ENCODE measurements around the gene HDGFL1. TPM values are rescaled to one million over a fixed set of nuclear protein-coding genes. Genes with fewer than 3 reads are reported as not detected.

Gene HDGFL1
- not detected for total RNA-seq

GRCh38 chr6:22569281-22570184, at the start of gene HDGFL1:
Gene HDGFL1 (plus strand): TSS chr6:22569566. CDS start chr6:22569576, 10 bp downstream.
- no peak within 1 kb of the TSS for H3K4me3 Mint-ChIP-seq
- peaks cover 0 to 2% of the 10 kb centered on the region in 2 donors for H3K36me3 Mint-ChIP-seq (ENCODE audit: insufficient read depth in 2 of 2)
- no peak for ATAC-seq (replicated peaks in 1 of 2)
- no peaks in the 10 kb centered on the region for H3K27me3 Mint-ChIP-seq (ENCODE audit: low read depth)
- H3K9me3 Mint-ChIP-seq: peaks cover 0 to 2% of the 10 kb centered on the region in 2 donors
- no peak for DNase-seq
- H3K4me1 Mint-ChIP-seq (ENCODE audit: low read depth): no peaks in the 10 kb centered on the region
- no peak within 1 kb of the TSS for H3K27ac Mint-ChIP-seq

DNA sequence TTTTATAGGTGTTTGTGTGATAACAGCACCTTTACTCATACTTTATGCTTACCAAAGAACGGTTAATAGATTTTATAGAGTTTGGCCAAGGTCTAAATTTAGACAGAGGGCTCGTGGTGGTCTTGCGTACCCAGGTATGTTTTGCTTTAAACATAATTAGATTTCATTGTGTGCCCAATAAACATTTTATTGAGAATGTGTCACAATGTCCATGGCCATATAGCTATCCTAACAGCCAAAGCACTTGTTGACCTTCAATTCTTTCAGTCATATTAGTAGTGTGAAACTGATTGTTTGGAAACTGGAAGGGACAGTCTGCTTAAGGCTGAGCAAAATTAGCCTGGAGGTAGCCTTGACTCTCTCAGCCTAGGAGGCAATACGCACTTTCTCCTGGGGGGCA, 48.3 kb upstream of the HDGFL1 start:
- Mint-ChIP-seq H3K4me1 (ENCODE audit: low read depth) (no peaks in the 10 kb centered on the region), H3K36me3 (ENCODE audit: insufficient read depth in 2 of 2) (no peaks in the 10 kb centered on the region), H3K27ac (no peak overlapping the region), H3K27me3 (ENCODE audit: low read depth) (no peaks in the 10 kb centered on the region), H3K9me3 (peaks cover 3 to 8% of the 10 kb centered on the region in 2 donors), H3K4me3 (no peak overlapping the region)
- ATAC-seq (replicated peaks in 1 of 2) (no peak), DNase-seq (no peak)

- Mint-ChIP-seq H3K27ac (no peak overlapping the region), H3K27me3 (ENCODE audit: low read depth) (no peaks in the 10 kb centered on the region), H3K4me1 (ENCODE audit: low read depth) (no peaks in the 10 kb centered on the region), H3K9me3 (peaks cover 3 to 4% of the 10 kb centered on the region in 2 donors), H3K36me3 (ENCODE audit: insufficient read depth in 2 of 2) (no peaks in the 10 kb centered on the region), H3K4me3 (no peak overlapping the region)
- ATAC-seq (replicated peaks in 1 of 2): no peak
- no peak for DNase-seq
These were observed 42.6 kb upstream of the HDGFL1 start for GRCh38 chr6:22526736-22527135.

- no peak for DNase-seq
- Mint-ChIP-seq H3K4me3 (no peak overlapping the region), H3K36me3 (ENCODE audit: insufficient read depth in 2 of 2) (no peaks in the 10 kb centered on the region), H3K27me3 (ENCODE audit: low read depth) (no peaks in the 10 kb centered on the region), H3K27ac (no peak overlapping the region), H3K4me1 (ENCODE audit: low read depth) (no peaks in the 10 kb centered on the region), H3K9me3 (peaks cover 0 to 2% of the 10 kb centered on the region in 2 donors)
- ATAC-seq (replicated peaks in 1 of 2): no peak
These were observed 39.5 kb upstream of the HDGFL1 start for GRCh38 chr6:22529866-22530265.

DNA sequence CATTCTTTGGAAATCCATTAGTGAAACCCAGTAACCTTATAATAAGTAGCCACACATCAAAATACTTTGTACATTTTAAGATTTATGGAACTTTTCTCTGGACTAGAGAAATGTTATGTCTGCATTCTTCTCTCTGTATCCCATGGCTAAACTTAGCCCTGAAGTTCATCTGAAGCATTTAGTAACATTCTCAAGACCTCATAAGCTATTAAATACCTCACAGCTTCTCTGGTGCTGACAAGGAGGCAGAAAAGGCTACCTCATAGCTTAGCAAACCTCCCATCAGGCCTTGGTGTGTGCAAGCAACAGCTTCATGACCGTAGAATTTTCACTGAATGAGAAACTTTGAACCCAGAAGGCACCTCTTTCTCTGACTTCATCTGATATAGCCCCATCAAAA, 38.9 kb upstream of the HDGFL1 start:
- Mint-ChIP-seq H3K27ac (no peak overlapping the region), H3K9me3 (peaks cover 0 to 2% of the 10 kb centered on the region in 2 donors), H3K36me3 (ENCODE audit: insufficient read depth in 2 of 2) (no peaks in the 10 kb centered on the region), H3K4me3 (no peak overlapping the region), H3K4me1 (ENCODE audit: low read depth) (no peaks in the 10 kb centered on the region), H3K27me3 (ENCODE audit: low read depth) (no peaks in the 10 kb centered on the region)
- DNase-seq (no peak), ATAC-seq (replicated peaks in 1 of 2) (no peak)

- Mint-ChIP-seq H3K4me1 (ENCODE audit: low read depth) (no peaks in the 10 kb centered on the region), H3K27me3 (ENCODE audit: low read depth) (no peaks in the 10 kb centered on the region), H3K9me3 (peaks cover 0 to 2% of the 10 kb centered on the region in 2 donors), H3K36me3 (ENCODE audit: insufficient read depth in 2 of 2) (no peaks in the 10 kb centered on the region), H3K27ac (no peak overlapping the region), H3K4me3 (no peak overlapping the region)
- ATAC-seq (replicated peaks in 1 of 2) (no peak), DNase-seq (no peak)
These were observed 33.2 kb upstream of the HDGFL1 start for GRCh38 chr6:22536122-22536521.

DNA sequence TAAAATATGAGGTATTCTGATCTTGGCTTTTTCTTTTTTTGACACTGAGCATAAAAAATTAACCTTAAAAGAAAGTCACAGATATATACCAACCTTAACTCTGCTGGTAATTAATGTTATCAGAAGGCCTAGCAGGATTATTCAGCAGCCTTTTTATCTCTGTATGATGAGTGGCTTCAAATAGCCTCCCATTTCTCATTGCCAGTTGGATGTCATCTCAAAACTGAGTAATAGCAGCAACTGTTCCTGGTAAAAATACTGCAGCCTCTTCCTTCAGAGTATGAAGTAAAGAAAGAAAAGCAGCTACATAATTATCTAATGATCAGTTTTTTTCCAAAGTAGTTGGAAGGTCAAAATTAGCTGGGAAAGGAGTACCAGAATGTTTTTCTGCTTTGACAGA, 24.9 kb upstream of the HDGFL1 start:
- Mint-ChIP-seq H3K4me1 (ENCODE audit: low read depth) (no peaks in the 10 kb centered on the region), H3K4me3 (no peak overlapping the region)
- ATAC-seq (replicated peaks in 1 of 2): no peak

DNA sequence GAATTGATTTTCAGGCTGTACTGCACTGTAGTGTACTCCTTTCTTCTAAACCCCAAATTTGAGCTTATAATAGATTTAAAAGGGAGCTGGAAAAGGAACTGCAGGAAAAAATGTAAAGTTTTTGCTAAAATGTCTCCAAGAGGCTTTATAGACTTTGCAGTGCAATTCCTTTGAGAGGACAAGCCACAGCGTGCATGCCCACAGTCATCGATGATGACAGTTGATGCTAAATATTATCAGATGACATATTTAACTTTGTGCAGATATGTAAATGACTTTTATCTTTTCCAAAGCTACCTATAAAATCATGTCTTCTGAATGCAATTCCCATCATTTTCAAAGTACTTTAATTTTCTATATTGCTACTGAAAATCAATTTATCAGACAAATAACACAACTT, 24.3 kb upstream of the HDGFL1 start:
- ATAC-seq (replicated peaks in 1 of 2): no peak

More for the DNA sequence above, 24.9 kb upstream of the HDGFL1 start:
- no peaks in the 10 kb centered on the region for H3K36me3 Mint-ChIP-seq (ENCODE audit: insufficient read depth in 2 of 2)
- no peak overlapping the region for H3K27ac Mint-ChIP-seq
- DNase-seq: no peak
- peaks cover 0 to 2% of the 10 kb centered on the region in 2 donors for H3K9me3 Mint-ChIP-seq
- no peaks in the 10 kb centered on the region for H3K27me3 Mint-ChIP-seq (ENCODE audit: low read depth)

DNA sequence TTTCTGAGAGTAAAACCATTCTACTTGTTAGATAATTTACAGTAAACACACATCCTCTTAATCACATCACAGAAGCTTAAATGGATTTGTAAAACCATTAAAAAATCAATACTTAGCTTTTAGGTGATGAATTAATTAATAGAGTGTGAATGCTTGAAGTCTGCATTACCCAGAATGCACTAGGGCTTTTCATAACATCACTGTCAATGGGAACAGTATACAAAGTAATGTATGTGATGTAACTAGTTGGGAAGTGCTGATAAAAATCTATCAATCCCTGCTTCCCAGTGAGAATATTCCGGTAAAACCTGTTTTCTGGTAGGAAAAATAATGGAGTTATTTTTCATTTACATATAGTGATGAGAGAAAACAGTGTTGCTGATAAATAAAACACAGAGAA, 23.1 kb upstream of the HDGFL1 start:
- H3K4me1 Mint-ChIP-seq (ENCODE audit: low read depth): no peaks in the 10 kb centered on the region
- peaks cover 0 to 5% of the 10 kb centered on the region in 2 donors for H3K9me3 Mint-ChIP-seq
- no peaks in the 10 kb centered on the region for H3K27me3 Mint-ChIP-seq (ENCODE audit: low read depth)
- no peak overlapping the region for H3K4me3 Mint-ChIP-seq
- ATAC-seq (replicated peaks in 1 of 2) (no peak), DNase-seq (no peak)
- H3K36me3 Mint-ChIP-seq (ENCODE audit: insufficient read depth in 2 of 2): no peaks in the 10 kb centered on the region
- no peak overlapping the region for H3K27ac Mint-ChIP-seq

More for the DNA sequence above, 24.3 kb upstream of the HDGFL1 start:
- peaks cover 0 to 2% of the 10 kb centered on the region in 2 donors for H3K9me3 Mint-ChIP-seq
- no peaks in the 10 kb centered on the region for H3K4me1 Mint-ChIP-seq (ENCODE audit: low read depth)
- no peak overlapping the region for H3K27ac Mint-ChIP-seq
- H3K36me3 Mint-ChIP-seq (ENCODE audit: insufficient read depth in 2 of 2): no peaks in the 10 kb centered on the region
- DNase-seq: no peak
- no peak overlapping the region for H3K4me3 Mint-ChIP-seq
- no peaks in the 10 kb centered on the region for H3K27me3 Mint-ChIP-seq (ENCODE audit: low read depth)

DNA sequence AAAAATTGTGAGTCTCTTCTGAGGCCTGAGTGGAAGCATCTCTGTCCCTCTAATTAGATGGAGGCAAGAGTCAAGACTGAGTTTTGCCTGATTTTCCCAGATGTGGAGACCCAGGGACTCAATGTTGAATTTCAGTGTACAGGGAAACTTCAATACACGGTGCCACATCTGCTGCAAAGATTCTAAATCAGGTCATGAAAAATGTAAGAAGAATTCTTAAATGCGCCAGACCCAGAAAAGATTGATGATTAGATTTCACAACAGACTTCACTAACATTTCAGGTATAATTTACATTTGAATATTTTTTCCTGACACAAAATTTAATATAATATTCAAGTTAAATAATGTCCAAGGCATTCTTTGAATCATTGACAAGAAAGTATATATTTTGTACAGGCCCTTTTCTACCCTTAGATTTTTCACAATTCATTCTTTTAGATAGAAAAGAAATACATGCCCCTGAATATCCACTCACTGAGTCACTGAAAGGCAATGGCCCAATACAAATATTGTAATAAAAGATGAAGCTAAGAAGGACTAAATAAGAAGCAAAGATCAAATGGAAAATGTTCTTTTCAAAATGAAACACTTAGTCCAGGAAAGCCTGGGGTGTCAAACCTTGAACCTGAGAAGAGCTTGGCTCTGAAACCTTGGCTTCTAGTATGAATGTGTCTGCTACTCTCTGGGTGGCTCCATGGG, 18.2 kb upstream of the HDGFL1 start:
- no peak for ATAC-seq (replicated peaks in 1 of 2)

GRCh38 chr6:22556266-22556665, 13.1 kb upstream of the HDGFL1 start:
- Mint-ChIP-seq H3K4me1 (ENCODE audit: low read depth) (no peaks in the 10 kb centered on the region), H3K27ac (no peak overlapping the region), H3K4me3 (no peak overlapping the region), H3K36me3 (ENCODE audit: insufficient read depth in 2 of 2) (no peaks in the 10 kb centered on the region), H3K27me3 (ENCODE audit: low read depth) (no peaks in the 10 kb centered on the region), H3K9me3 (no peaks in the 10 kb centered on the region)
- no peak for DNase-seq
- no peak for ATAC-seq (replicated peaks in 1 of 2)

More for the DNA sequence above, 18.2 kb upstream of the HDGFL1 start:
- Mint-ChIP-seq H3K4me1 (ENCODE audit: low read depth) (no peaks in the 10 kb centered on the region), H3K27me3 (ENCODE audit: low read depth) (no peaks in the 10 kb centered on the region), H3K36me3 (ENCODE audit: insufficient read depth in 2 of 2) (no peaks in the 10 kb centered on the region), H3K9me3 (peaks cover 0 to 5% of the 10 kb centered on the region in 2 donors), H3K4me3 (no peak overlapping the region), H3K27ac (no peak overlapping the region)
- no peak for DNase-seq

- Mint-ChIP-seq H3K4me1 (ENCODE audit: low read depth) (no peaks in the 10 kb centered on the region), H3K4me3 (no peak overlapping the region), H3K9me3 (no peaks in the 10 kb centered on the region), H3K27ac (no peak overlapping the region), H3K27me3 (ENCODE audit: low read depth) (no peaks in the 10 kb centered on the region), H3K36me3 (ENCODE audit: insufficient read depth in 2 of 2) (no peaks in the 10 kb centered on the region)
- DNase-seq (no peak), ATAC-seq (replicated peaks in 1 of 2) (no peak)
These were observed 12.4 kb upstream of the HDGFL1 start for GRCh38 chr6:22557007-22557406.

GRCh38 chr6:22558288-22558882, 11.0 kb upstream of the HDGFL1 start:
- no peaks in the 10 kb centered on the region for H3K9me3 Mint-ChIP-seq
- no peak for ATAC-seq (replicated peaks in 1 of 2)
- no peak for DNase-seq
- H3K4me1 Mint-ChIP-seq (ENCODE audit: low read depth): no peaks in the 10 kb centered on the region
- H3K4me3 Mint-ChIP-seq: no peak overlapping the region
- H3K27ac Mint-ChIP-seq: no peak overlapping the region
- H3K27me3 Mint-ChIP-seq (ENCODE audit: low read depth): no peaks in the 10 kb centered on the region
- no peaks in the 10 kb centered on the region for H3K36me3 Mint-ChIP-seq (ENCODE audit: insufficient read depth in 2 of 2)

All from activated T-cell treated with anti-CD3 and anti-CD28 coated beads, Interleukin-2, amount 50 U/mL, for 72 hours (primary cell).